Measurements from ENCODE around the gene IGF2R. TPM values are rescaled to one million over a fixed set of nuclear protein-coding genes. Genes with fewer than 3 reads are reported as not detected.

The IGF2R gene
- total RNA-seq, 1 experiment from 2014 or later: 127 TPM

- H3K4me1 Mint-ChIP-seq (ENCODE audit: low read depth, unreplicated experiment): no peaks in the 10 kb centered on the region
- H3K36me3 Mint-ChIP-seq (ENCODE audit: insufficient read depth, unreplicated experiment): peaks cover 45% of the 10 kb centered on the region
- H3K27me3 Mint-ChIP-seq (ENCODE audit: unreplicated experiment): no peaks in the 10 kb centered on the region
- no TSS peak for BruUV-seq (replicated peaks)
- H3K4me3 Mint-ChIP-seq (ENCODE audit: low read depth, unreplicated experiment): no peak overlapping the region
- no peak for DNase-seq
- CTCF ChIA-PET: no interaction called here
- intact Hi-C loops (cut with micrococcal nuclease; ENCODE audit: unreplicated experiment): no loop called here
- no peak for TF ChIP-seq CTCF (IDR thresholded peaks at IDR 0.05; ENCODE audit: unreplicated experiment)
- H3K27ac Mint-ChIP-seq (ENCODE audit: unreplicated experiment): no peak overlapping the region
- no peaks in the 10 kb centered on the region for H3K9me3 Mint-ChIP-seq (ENCODE audit: low read depth, unreplicated experiment)
These were observed 61.2 kb downstream of the IGF2R start for GRCh38 chr6:160030103-160030502.

- H3K4me3 Mint-ChIP-seq (ENCODE audit: low read depth, unreplicated experiment): no peak overlapping the region
- no peak for DNase-seq
- no TSS peak for BruUV-seq (replicated peaks)
- H3K27me3 Mint-ChIP-seq (ENCODE audit: unreplicated experiment): no peaks in the 10 kb centered on the region
- intact Hi-C loops (cut with micrococcal nuclease; ENCODE audit: unreplicated experiment): no loop called here
- TF ChIP-seq CTCF (IDR thresholded peaks at IDR 0.05; ENCODE audit: unreplicated experiment): no peak
- CTCF ChIA-PET: no interaction called here
- H3K9me3 Mint-ChIP-seq (ENCODE audit: low read depth, unreplicated experiment): no peaks in the 10 kb centered on the region
- H3K27ac Mint-ChIP-seq (ENCODE audit: unreplicated experiment): no peak overlapping the region
- peaks cover 49% of the 10 kb centered on the region for H3K36me3 Mint-ChIP-seq (ENCODE audit: insufficient read depth, unreplicated experiment)
- no peaks in the 10 kb centered on the region for H3K4me1 Mint-ChIP-seq (ENCODE audit: low read depth, unreplicated experiment)
These were observed 62.6 kb downstream of the IGF2R start for GRCh38 chr6:160031442-160031841.

- CTCF ChIA-PET: no interaction called here
- peaks cover 50% of the 10 kb centered on the region for H3K36me3 Mint-ChIP-seq (ENCODE audit: insufficient read depth, unreplicated experiment)
- H3K27ac Mint-ChIP-seq (ENCODE audit: unreplicated experiment): no peak overlapping the region
- H3K4me1 Mint-ChIP-seq (ENCODE audit: low read depth, unreplicated experiment): no peaks in the 10 kb centered on the region
- H3K9me3 Mint-ChIP-seq (ENCODE audit: low read depth, unreplicated experiment): no peaks in the 10 kb centered on the region
- no TSS peak for BruUV-seq (replicated peaks)
- DNase-seq: no peak
- no peak for TF ChIP-seq CTCF (IDR thresholded peaks at IDR 0.05; ENCODE audit: unreplicated experiment)
- no peak overlapping the region for H3K4me3 Mint-ChIP-seq (ENCODE audit: low read depth, unreplicated experiment)
- intact Hi-C loops (cut with micrococcal nuclease; ENCODE audit: unreplicated experiment): no loop called here
- no peaks in the 10 kb centered on the region for H3K27me3 Mint-ChIP-seq (ENCODE audit: unreplicated experiment)
These were observed 63.0 kb downstream of the IGF2R start for GRCh38 chr6:160031871-160032270.

- no peaks in the 10 kb centered on the region for H3K4me1 Mint-ChIP-seq (ENCODE audit: low read depth, unreplicated experiment)
- BruUV-seq (replicated peaks): no TSS peak
- CTCF ChIA-PET: no interaction called here
- no peak overlapping the region for H3K27ac Mint-ChIP-seq (ENCODE audit: unreplicated experiment)
- intact Hi-C loops (cut with micrococcal nuclease; ENCODE audit: unreplicated experiment): no loop called here
- H3K9me3 Mint-ChIP-seq (ENCODE audit: low read depth, unreplicated experiment): no peaks in the 10 kb centered on the region
- TF ChIP-seq CTCF (IDR thresholded peaks at IDR 0.05; ENCODE audit: unreplicated experiment): no peak
- H3K36me3 Mint-ChIP-seq (ENCODE audit: insufficient read depth, unreplicated experiment): peaks cover 56% of the 10 kb centered on the region
- no peak overlapping the region for H3K4me3 Mint-ChIP-seq (ENCODE audit: low read depth, unreplicated experiment)
- no peak for DNase-seq
- no peaks in the 10 kb centered on the region for H3K27me3 Mint-ChIP-seq (ENCODE audit: unreplicated experiment)
These were observed 63.7 kb downstream of the IGF2R start for GRCh38 chr6:160032538-160032937.

Measured in Calu3 (cell line).